ENCODE data around the gene CCDC148.

- TF ChIP-seq CTCF (IDR thresholded peaks at IDR 0.05; ENCODE audit: low read length) (no peak), EZH2 (IDR thresholded peaks at IDR 0.05; ENCODE audit: borderline replicate concordance, low read length) (no peak)
Measured at GRCh38 chr2:158456309-158457066, at the start of gene CCDC148, which contains the start of gene PKP4.
